ENCODE results near the gene IL36B. TPM values are rescaled to one million over a fixed set of nuclear protein-coding genes. Genes with fewer than 3 reads are reported as not detected.

Gene IL36B
- total and polyA plus RNA-seq, 5 donors, result not detected

- WGBS, result 89% methylated on average over 3 of the region's 3 CpGs
- ATAC-seq (no peak), DNase-seq (no peak)
- Histone ChIP-seq H3K4me3 (ENCODE audit: low read length) (no peak overlapping the region), H3K27ac (ENCODE audit: low read length) (no peak overlapping the region), H3K27me3 (ENCODE audit: control insufficient read depth, insufficient read depth) (no peaks in the 10 kb centered on the region), H3K4me1 (ENCODE audit: control insufficient read depth, insufficient read depth, low read length) (no peaks in the 10 kb centered on the region), H3K9me3 (ENCODE audit: control insufficient read depth, low read length) (no peaks in the 10 kb centered on the region)
- intact Hi-C loops (cut with DNase I), result no loop called here
Observed at GRCh38 chr2:113075600-113075999, 22.9 kb upstream of the IL36B start.

- no peak overlapping the region for H3K27ac ChIP-seq (ENCODE audit: low read length)
- no peak overlapping the region for H3K4me3 ChIP-seq (ENCODE audit: low read length)
- H3K27me3 ChIP-seq (ENCODE audit: control insufficient read depth, insufficient read depth), result no peaks in the 10 kb centered on the region
- H3K4me1 ChIP-seq (ENCODE audit: control insufficient read depth, insufficient read depth, low read length), result no peaks in the 10 kb centered on the region
- no peaks in the 10 kb centered on the region for H3K9me3 ChIP-seq (ENCODE audit: control insufficient read depth, low read length)
- WGBS, result 76% methylated on average over 5 of the region's 5 CpGs
- DNase-seq, result no peak
- no peak for ATAC-seq
- intact Hi-C loops (cut with DNase I), result no loop called here
Observed at GRCh38 chr2:113075030-113075429, 22.4 kb upstream of the IL36B start.

- DNase-seq, result no peak
- H3K4me3 ChIP-seq (ENCODE audit: low read length), result no peak overlapping the region
- 24% methylated on average over 3 of the region's 3 CpGs for WGBS
- no peaks in the 10 kb centered on the region for H3K9me3 ChIP-seq (ENCODE audit: control insufficient read depth, low read length)
- intact Hi-C loops (cut with DNase I), result no loop called here
- no peak overlapping the region for H3K27ac ChIP-seq (ENCODE audit: low read length)
- H3K4me1 ChIP-seq (ENCODE audit: control insufficient read depth, insufficient read depth, low read length), result no peaks in the 10 kb centered on the region
- no peak for ATAC-seq
- no peaks in the 10 kb centered on the region for H3K27me3 ChIP-seq (ENCODE audit: control insufficient read depth, insufficient read depth)
Observed at GRCh38 chr2:113073325-113073834, 20.7 kb upstream of the IL36B start.

GRCh38 chr2:113072584-113072983 lies 19.9 kb upstream of the IL36B start:
- H3K27me3 ChIP-seq (ENCODE audit: control insufficient read depth, insufficient read depth), result no peaks in the 10 kb centered on the region
- intact Hi-C loops (cut with DNase I), result no loop called here
- ATAC-seq, result no peak
- no peak overlapping the region for H3K4me3 ChIP-seq (ENCODE audit: low read length)
- H3K27ac ChIP-seq (ENCODE audit: low read length), result no peak overlapping the region
- no peak for DNase-seq
- no peaks in the 10 kb centered on the region for H3K9me3 ChIP-seq (ENCODE audit: control insufficient read depth, low read length)
- 48% methylated on average over 4 of the region's 4 CpGs for WGBS
- H3K4me1 ChIP-seq (ENCODE audit: control insufficient read depth, insufficient read depth, low read length), result no peaks in the 10 kb centered on the region

GRCh38 chr2:113070606-113070975 lies 17.9 kb upstream of the IL36B start:
- no peak for DNase-seq
- ATAC-seq, result no peak
- intact Hi-C loops (cut with DNase I), result no loop called here
- no peaks in the 10 kb centered on the region for H3K9me3 ChIP-seq (ENCODE audit: control insufficient read depth, low read length)
- no peak overlapping the region for H3K4me3 ChIP-seq (ENCODE audit: low read length)
- H3K27me3 ChIP-seq (ENCODE audit: control insufficient read depth, insufficient read depth), result no peaks in the 10 kb centered on the region
- no peak overlapping the region for H3K27ac ChIP-seq (ENCODE audit: low read length)
- 64% methylated on average over 1 of the region's 1 CpG for WGBS
- H3K4me1 ChIP-seq (ENCODE audit: control insufficient read depth, insufficient read depth, low read length), result no peaks in the 10 kb centered on the region

GRCh38 chr2:113069676-113070605 lies 17.3 kb upstream of the IL36B start:
- WGBS, result 85% methylated on average over 4 of the region's 4 CpGs
- no peaks in the 10 kb centered on the region for H3K9me3 ChIP-seq (ENCODE audit: control insufficient read depth, low read length)

GRCh38 chr2:113068706-113069485 lies 16.2 kb upstream of the IL36B start:
- DNase-seq (no peak), ATAC-seq (no peak)
- no peaks in the 10 kb centered on the region for H3K4me1 ChIP-seq (ENCODE audit: control insufficient read depth, insufficient read depth, low read length)
- H3K27ac ChIP-seq (ENCODE audit: low read length), result no peak overlapping the region
- no peaks in the 10 kb centered on the region for H3K9me3 ChIP-seq (ENCODE audit: control insufficient read depth, low read length)
- 42% methylated on average over 5 of the region's 5 CpGs for WGBS
- H3K27me3 ChIP-seq (ENCODE audit: control insufficient read depth, insufficient read depth), result no peaks in the 10 kb centered on the region
- intact Hi-C loops (cut with DNase I), result no loop called here
- H3K4me3 ChIP-seq (ENCODE audit: low read length), result no peak overlapping the region

More at GRCh38 chr2:113069676-113070605, 17.3 kb upstream of the IL36B start:
- intact Hi-C loops (cut with DNase I), result no loop called here
- Histone ChIP-seq H3K27me3 (ENCODE audit: control insufficient read depth, insufficient read depth) (no peaks in the 10 kb centered on the region), H3K27ac (ENCODE audit: low read length) (no peak overlapping the region), H3K4me1 (ENCODE audit: control insufficient read depth, insufficient read depth, low read length) (no peaks in the 10 kb centered on the region), H3K4me3 (ENCODE audit: low read length) (no peak overlapping the region)
- DNase-seq (no peak), ATAC-seq (no peak)

GRCh38 chr2:113068249-113068648 lies 15.6 kb upstream of the IL36B start:
- Histone ChIP-seq H3K27me3 (ENCODE audit: control insufficient read depth, insufficient read depth) (no peaks in the 10 kb centered on the region), H3K27ac (ENCODE audit: low read length) (no peak overlapping the region), H3K4me1 (ENCODE audit: control insufficient read depth, insufficient read depth, low read length) (no peaks in the 10 kb centered on the region), H3K9me3 (ENCODE audit: control insufficient read depth, low read length) (no peaks in the 10 kb centered on the region), H3K4me3 (ENCODE audit: low read length) (no peak overlapping the region)
- intact Hi-C loops (cut with DNase I), result no loop called here
- DNase-seq (no peak), ATAC-seq (no peak)
- WGBS, result 69% methylated on average over 2 of the region's 2 CpGs

- H3K4me1 ChIP-seq (ENCODE audit: control insufficient read depth, insufficient read depth, low read length), result no peaks in the 10 kb centered on the region
- H3K27ac ChIP-seq (ENCODE audit: low read length), result no peak within 1 kb of the TSS
- ATAC-seq (no peak), DNase-seq (no peak)
- no peaks in the 10 kb centered on the region for H3K9me3 ChIP-seq (ENCODE audit: control insufficient read depth, low read length)
- no peak within 1 kb of the TSS for H3K4me3 ChIP-seq (ENCODE audit: low read length)
- 83% methylated on average over 3 of the region's 3 CpGs for WGBS
- no peaks in the 10 kb centered on the region for H3K27me3 ChIP-seq (ENCODE audit: control insufficient read depth, insufficient read depth)
- intact Hi-C loops (cut with DNase I), result no loop called here
Observed at GRCh38 chr2:113067681-113068080, 15.0 kb upstream of the IL36B start, which contains the start of gene IL1F10. IL1F10 (plus strand) TSS chr2:113067970; CDS start chr2:113072739, 4,769 bp downstream.

- Histone ChIP-seq H3K9me3 (ENCODE audit: control insufficient read depth, low read length) (no peaks in the 10 kb centered on the region), H3K27me3 (ENCODE audit: control insufficient read depth, insufficient read depth) (no peaks in the 10 kb centered on the region), H3K4me1 (ENCODE audit: control insufficient read depth, insufficient read depth, low read length) (no peaks in the 10 kb centered on the region), H3K27ac (ENCODE audit: low read length) (no peak overlapping the region), H3K4me3 (ENCODE audit: low read length) (no peak overlapping the region)
- 72% methylated on average over 1 of the region's 1 CpG for WGBS
- no peak for ATAC-seq
- intact Hi-C loops (cut with DNase I), result no loop called here
- no peak for DNase-seq
Observed at GRCh38 chr2:113064898-113065297, 12.2 kb upstream of the IL36B start.

- intact Hi-C loops (cut with DNase I), result no loop called here
- DNase-seq, result no peak
Observed at GRCh38 chr2:113064281-113064680, 11.6 kb upstream of the IL36B start.

More at GRCh38 chr2:113064281-113064680, 11.6 kb upstream of the IL36B start:
- Histone ChIP-seq H3K27me3 (ENCODE audit: control insufficient read depth, insufficient read depth) (no peaks in the 10 kb centered on the region), H3K27ac (ENCODE audit: low read length) (no peak overlapping the region), H3K4me1 (ENCODE audit: control insufficient read depth, insufficient read depth, low read length) (no peaks in the 10 kb centered on the region), H3K4me3 (ENCODE audit: low read length) (no peak overlapping the region), H3K9me3 (ENCODE audit: control insufficient read depth, low read length) (no peaks in the 10 kb centered on the region)
- 84% methylated on average over 5 of the region's 5 CpGs for WGBS
- ATAC-seq, result no peak
